Small intestine (tissue), 7 donors: ENCODE results near the gene SLC6A17. TPM values are rescaled to one million over a fixed set of nuclear protein-coding genes. Genes with fewer than 3 reads are reported as not detected.

ENCODE experiments used
- DNase-seq, 2 donors: peaks; one replicate each; pipeline versions ENCODE4 v3.0.0 to v3.0.0-alpha.2; 2013
- FAIRE-seq: peaks from 2 replicates; lab custom pipeline; 2012; peaks lifted over from hg19 to GRCh38; lab: Jason Lieb, UNC
- H3K27ac ChIP-seq, 3 donors: one replicate each; pipeline ENCODE4 v1.5.1; 2013; ENCODE audit warnings: low read length in 2 of 3, mild to moderate bottlenecking in 2 of 3, control low read depth in 1 of 3, inconsistent platforms in 1 of 3, low read depth in 1 of 3, moderate library complexity in 1 of 3
- H3K27me3 ChIP-seq, 3 donors: one replicate each; pipeline ENCODE4 v1.6.1; 2013; ENCODE audit warnings: low read length in 3 of 3, inconsistent platforms in 1 of 3; ENCODE audit not compliant: control insufficient read depth in 3 of 3, insufficient read depth in 3 of 3
- H3K36me3 ChIP-seq, 3 donors: one replicate each; pipeline ENCODE4 v1.6.1; 2013; ENCODE audit warnings: low read length in 3 of 3, inconsistent platforms in 1 of 3, low read depth in 1 of 3, mild to moderate bottlenecking in 1 of 3, moderate library complexity in 1 of 3; ENCODE audit not compliant: control insufficient read depth in 3 of 3, insufficient read depth in 2 of 3
- H3K4me1 ChIP-seq, 3 donors: one replicate each; pipeline ENCODE4 v1.6.1; 2013; ENCODE audit warnings: low read length in 2 of 3, inconsistent platforms in 1 of 3, low read depth in 1 of 3, mild to moderate bottlenecking in 1 of 3, moderate library complexity in 1 of 3; ENCODE audit not compliant: control insufficient read depth in 3 of 3, insufficient read depth in 2 of 3
- H3K4me3 ChIP-seq, 3 donors: one replicate each; pipeline ENCODE4 v1.5.1; 2013; ENCODE audit warnings: low read length in 3 of 3, control low read depth in 1 of 3, inconsistent platforms in 1 of 3, low read depth in 1 of 3, mild to moderate bottlenecking in 1 of 3, moderate library complexity in 1 of 3
- H3K9me3 ChIP-seq, 2 donors: one replicate each; pipeline ENCODE4 v1.6.1; 2013; ENCODE audit warnings: low read depth in 1 of 2, low read length in 1 of 2; ENCODE audit not compliant: control insufficient read depth in 2 of 2, insufficient read depth in 1 of 2
- WGBS, 3 donors: extraction: QIAGEN DNeasy Blood & Tissue Kit; methylation state at CpG; one replicate each; pipeline ENCODE4 v1.1.7; 2013; 5-methylcytosine and 5-hydroxymethylcytosine counted together
- polyA plus RNA-seq, 4 donors: library from polyadenylated mRNA; stranded (reverse) in 3 of 4; unstranded in 1 of 4; fragments of 200-250 nt in 3 of 4; fragments of 120-200 nt in 1 of 4; gene quantifications; one replicate each; pipeline versions ENCODE4 v1.2.1 to v1.2.3, GENCODE V29; 2013
- donor health status: healthy with polysubstance abuse.
- donor health status: control.
- donor health status: control.
- donor health status: Bipolar disorder and iron deficiency.
- donor health status: healthy.

SLC6A17 gene
- polyA plus RNA-seq, 4 donors = under 0.01 to 0.49 TPM; not detected in 2

GRCh38 chr1:110185181-110185580 is 34.9 kb downstream of the SLC6A17 start:
- no peak for DNase-seq
- WGBS, 3 donors = 41 to 62% (median 50%) methylated on average over 10 of the region's 10 CpGs
- peaks cover 0 to 28% (median 0%) of the 10 kb centered on the region in 3 donors for H3K27me3 ChIP-seq
- no peaks in the 10 kb centered on the region for H3K4me1 ChIP-seq
- no peak for FAIRE-seq
- H3K36me3 ChIP-seq = no peaks in the 10 kb centered on the region
- no peaks in the 10 kb centered on the region for H3K9me3 ChIP-seq
- no peak overlapping the region for H3K4me3 ChIP-seq
- no peak overlapping the region for H3K27ac ChIP-seq

DNA sequence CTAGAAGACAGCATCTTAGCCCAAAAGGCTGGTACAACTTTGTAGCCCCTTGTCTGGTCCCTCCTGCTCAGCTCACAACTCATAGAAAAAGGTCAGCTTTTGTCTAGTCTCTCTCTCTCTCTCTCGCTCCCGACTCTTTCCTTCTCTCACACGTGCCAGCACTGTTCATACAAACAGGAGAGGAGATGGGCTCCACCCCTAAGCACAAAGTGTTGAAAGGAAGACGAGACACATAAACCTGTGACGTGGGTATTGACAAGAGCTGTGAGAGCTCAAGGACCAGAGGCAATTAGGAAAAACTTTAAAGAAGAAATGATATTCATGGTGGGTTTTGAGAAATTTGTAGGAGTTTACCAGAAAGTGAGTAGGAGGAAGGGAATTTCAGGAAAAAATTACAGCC is 36.3 kb downstream of the SLC6A17 start:
- H3K27ac ChIP-seq = no peak overlapping the region
- DNase-seq (no peak), FAIRE-seq (no peak)
- H3K4me3 ChIP-seq = no peak overlapping the region
- no peaks in the 10 kb centered on the region for H3K36me3 ChIP-seq
- peaks cover 0 to 25% (median 0%) of the 10 kb centered on the region in 3 donors for H3K27me3 ChIP-seq
- 20 to 37% (median 32%) methylated on average over 5 of the region's 5 CpGs for WGBS, 3 donors
- no peaks in the 10 kb centered on the region for H3K9me3 ChIP-seq
- no peaks in the 10 kb centered on the region for H3K4me1 ChIP-seq

- Histone ChIP-seq H3K27me3 (peaks cover 0 to 21% (median 0%) of the 10 kb centered on the region in 3 donors), H3K9me3 (no peaks in the 10 kb centered on the region), H3K4me3 (no peak overlapping the region), H3K4me1 (no peaks in the 10 kb centered on the region), H3K27ac (no peak overlapping the region), H3K36me3 (no peaks in the 10 kb centered on the region)
- DNase-seq (no peak), FAIRE-seq (no peak)
- WGBS, 3 donors = 83 to 87% (median 86%) methylated on average over 10 of the region's 10 CpGs
Measured at GRCh38 chr1:110187139-110187890, 37.0 kb downstream of the SLC6A17 start.

DNA sequence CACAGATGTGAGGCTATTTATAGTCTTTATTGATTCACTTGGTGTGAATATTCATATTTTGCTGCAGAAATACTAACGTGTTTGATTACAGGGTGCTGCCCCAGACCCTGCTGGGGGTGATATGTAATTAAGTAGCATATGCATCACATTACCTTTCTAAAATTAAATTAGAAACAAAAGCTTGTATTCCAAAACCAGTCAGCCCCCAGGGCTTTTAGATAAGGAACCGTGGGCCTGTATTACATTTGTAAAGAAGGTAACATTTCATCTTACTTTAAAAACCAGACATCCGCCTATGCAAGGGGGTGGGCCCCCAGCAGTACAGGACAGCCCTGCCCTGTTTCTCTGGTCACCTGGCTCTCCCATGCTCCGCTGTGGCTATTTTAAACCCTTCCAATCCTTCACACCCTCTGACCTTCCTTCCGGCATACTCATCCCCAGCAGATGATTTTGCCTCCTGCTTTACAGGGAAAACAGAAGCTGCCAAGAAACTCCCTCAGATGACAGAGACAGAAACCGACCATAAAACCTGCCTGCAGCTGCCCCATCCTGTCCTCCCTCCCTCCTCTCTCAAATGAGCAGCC is 37.8 kb downstream of the SLC6A17 start:
- H3K9me3 ChIP-seq = no peaks in the 10 kb centered on the region
- WGBS, 3 donors = 52 to 68% (median 66%) methylated on average over 6 of the region's 6 CpGs
- no peak overlapping the region for H3K27ac ChIP-seq
- H3K4me1 ChIP-seq = no peaks in the 10 kb centered on the region
- H3K27me3 ChIP-seq = peaks cover 0 to 21% (median 0%) of the 10 kb centered on the region in 3 donors
- no peak for FAIRE-seq
- DNase-seq = no peak
- H3K36me3 ChIP-seq = no peaks in the 10 kb centered on the region
- H3K4me3 ChIP-seq = no peak overlapping the region

DNA sequence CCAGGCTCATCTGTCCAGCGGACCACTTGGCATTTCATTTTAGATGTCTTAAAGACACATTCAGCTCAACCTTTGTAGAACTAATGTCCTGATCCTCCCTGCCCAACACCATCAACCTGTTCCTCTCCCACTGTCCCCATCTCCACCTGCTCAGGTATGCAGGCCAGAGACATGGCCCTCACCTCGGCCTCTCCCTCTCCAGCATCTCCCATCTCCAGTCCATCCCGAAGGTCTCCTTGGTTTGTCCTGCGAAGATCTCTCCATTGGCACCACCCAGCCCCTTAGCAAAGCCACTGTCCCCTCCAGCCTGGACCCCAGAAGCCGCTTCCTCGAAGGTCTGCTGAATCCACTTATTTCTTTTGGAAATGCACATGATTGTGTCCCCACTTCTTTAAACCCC is 38.9 kb downstream of the SLC6A17 start:
- no peak for DNase-seq

DNA sequence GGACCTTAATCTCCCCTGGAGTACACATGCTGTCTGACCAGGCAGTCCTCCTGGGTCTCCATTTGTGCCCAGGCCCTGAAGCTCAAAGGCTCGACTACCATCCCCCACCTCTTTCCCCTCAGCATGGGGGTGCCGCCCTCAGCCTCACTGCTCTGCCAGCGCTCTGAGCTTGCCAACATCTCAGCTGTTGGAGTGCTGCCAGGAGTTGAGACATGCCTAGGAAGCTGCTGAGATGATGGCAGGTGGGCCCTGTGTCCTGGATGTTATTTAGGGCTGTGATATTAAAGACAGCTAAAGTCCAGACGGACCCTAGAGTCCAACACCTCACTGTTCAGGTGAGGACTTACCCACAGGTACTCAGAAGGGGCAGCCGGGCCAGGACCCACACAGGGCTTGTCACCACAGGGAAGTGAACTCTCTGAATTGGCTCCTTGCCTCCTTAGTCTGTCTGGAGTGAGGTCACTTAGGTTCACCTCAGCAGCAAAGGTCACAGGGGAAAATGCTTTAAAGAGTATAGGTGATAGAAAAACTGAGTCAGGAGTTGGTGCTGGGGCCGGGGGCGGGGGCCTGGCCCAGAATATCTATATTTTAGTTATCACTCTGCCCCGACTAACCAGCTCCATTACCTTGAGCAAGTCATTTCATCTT is 40.1 kb downstream of the SLC6A17 start:
- WGBS, 3 donors = 10 to 49% (median 31%) methylated on average over 8 of the region's 8 CpGs
- no peaks in the 10 kb centered on the region for H3K4me1 ChIP-seq
- H3K36me3 ChIP-seq = no peaks in the 10 kb centered on the region
- H3K9me3 ChIP-seq = no peaks in the 10 kb centered on the region
- FAIRE-seq = no peak
- H3K27ac ChIP-seq = no peak overlapping the region
- peaks cover 0 to 14% (median 0%) of the 10 kb centered on the region in 3 donors for H3K27me3 ChIP-seq
- peak in 1 of 2 donors; percentile 39 for DNase-seq
- no peak overlapping the region for H3K4me3 ChIP-seq

More for the DNA sequence above, 38.9 kb downstream of the SLC6A17 start:
- Histone ChIP-seq H3K9me3 (no peaks in the 10 kb centered on the region), H3K36me3 (no peaks in the 10 kb centered on the region), H3K4me1 (no peaks in the 10 kb centered on the region), H3K4me3 (no peak overlapping the region), H3K27me3 (peaks cover 0 to 16% (median 0%) of the 10 kb centered on the region in 3 donors), H3K27ac (no peak overlapping the region)
- WGBS, 3 donors = 81 to 94% (median 87%) methylated on average over 6 of the region's 6 CpGs
- no peak for FAIRE-seq

DNA sequence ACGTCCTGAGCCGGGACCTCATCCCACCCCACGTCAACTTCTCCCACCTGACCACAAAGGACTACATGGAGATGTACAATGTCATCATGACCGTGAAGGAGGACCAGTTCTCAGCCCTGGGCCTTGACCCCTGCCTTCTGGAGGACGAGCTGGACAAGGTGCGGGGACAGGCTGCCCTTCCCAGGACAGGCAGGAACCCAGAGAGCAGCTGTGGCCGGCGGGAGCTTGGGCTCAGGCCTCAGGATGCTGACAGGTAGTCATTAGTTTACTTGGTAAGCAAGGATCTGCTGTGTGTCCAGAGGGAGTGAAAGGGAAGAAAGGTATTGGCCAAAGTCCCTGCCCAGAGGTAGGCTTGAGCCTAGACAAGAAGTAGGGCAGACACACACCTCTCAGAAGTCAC is 42.2 kb downstream of the SLC6A17 start:
- no peaks in the 10 kb centered on the region for H3K36me3 ChIP-seq
- no peaks in the 10 kb centered on the region for H3K9me3 ChIP-seq
- H3K4me1 ChIP-seq = no peaks in the 10 kb centered on the region
- no peak for DNase-seq
- peaks cover 0 to 5% (median 0%) of the 10 kb centered on the region in 3 donors for H3K27me3 ChIP-seq
- no peak overlapping the region for H3K27ac ChIP-seq
- no peak overlapping the region for H3K4me3 ChIP-seq
- WGBS, 3 donors = 82 to 90% (median 88%) methylated on average over 8 of the region's 8 CpGs
- no peak for FAIRE-seq

DNA sequence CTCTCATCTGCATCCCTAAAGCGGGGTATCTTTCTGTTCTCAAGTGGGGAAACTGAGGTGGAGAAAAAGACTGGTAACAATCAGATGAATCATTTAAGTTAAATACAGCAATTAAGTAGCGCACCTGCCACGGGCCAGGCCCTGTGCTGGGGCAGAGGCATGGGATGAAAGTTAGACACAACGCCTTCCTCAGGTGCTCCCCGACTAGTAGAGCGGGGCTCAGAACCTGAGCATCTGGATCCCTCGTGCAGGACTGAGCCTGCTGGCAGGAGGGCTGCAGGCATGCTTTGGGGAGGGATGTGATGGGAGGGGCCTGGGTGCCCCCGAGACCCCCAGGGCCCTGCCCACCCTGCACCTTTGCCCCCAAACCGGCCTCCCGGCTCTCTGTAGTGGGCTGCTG is 44.9 kb downstream of the SLC6A17 start:
- Histone ChIP-seq H3K4me1 (no peaks in the 10 kb centered on the region), H3K27me3 (no peaks in the 10 kb centered on the region), H3K27ac (no peak overlapping the region), H3K9me3 (no peaks in the 10 kb centered on the region), H3K36me3 (no peaks in the 10 kb centered on the region), H3K4me3 (no peak overlapping the region)
- FAIRE-seq (no peak), DNase-seq (no peak)
- 81 to 90% (median 88%) methylated on average over 10 of the region's 10 CpGs for WGBS, 3 donors
